ENCODE results near the gene IQCM.

IQCM gene

DNA sequence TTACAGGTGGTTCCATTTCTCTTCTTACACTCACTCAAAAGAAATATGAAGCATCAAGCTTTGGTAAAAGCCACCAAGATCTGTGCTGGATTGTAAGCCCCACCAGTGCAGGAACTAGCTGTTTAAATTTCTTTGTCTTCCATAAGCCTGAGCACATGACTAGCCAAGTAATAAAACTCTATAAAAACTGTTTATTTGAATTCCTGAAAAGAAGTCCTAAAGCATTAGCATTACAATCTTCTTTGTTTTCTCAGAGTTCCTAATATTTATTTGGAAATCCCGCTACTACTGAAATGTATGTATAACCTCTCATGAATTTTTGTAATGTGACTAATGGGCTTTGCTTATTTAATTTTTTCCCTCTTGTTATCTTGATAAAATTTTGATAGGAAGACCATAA, 65.9 kb downstream of the IQCM start:
- no peaks in the 10 kb centered on the region for H3K27me3 Mint-ChIP-seq
- no peak overlapping the region for H3K4me3 Mint-ChIP-seq
- DNase-seq (ENCODE audit: low spot score in 2 of 2), result no peak
- no peaks in the 10 kb centered on the region for H3K36me3 Mint-ChIP-seq
- no peak for ATAC-seq (ENCODE audit: low read depth)
- H3K27ac Mint-ChIP-seq, result no peak overlapping the region
- H3K9me3 Mint-ChIP-seq, result no peaks in the 10 kb centered on the region
- H3K4me1 Mint-ChIP-seq, result no peaks in the 10 kb centered on the region

DNA sequence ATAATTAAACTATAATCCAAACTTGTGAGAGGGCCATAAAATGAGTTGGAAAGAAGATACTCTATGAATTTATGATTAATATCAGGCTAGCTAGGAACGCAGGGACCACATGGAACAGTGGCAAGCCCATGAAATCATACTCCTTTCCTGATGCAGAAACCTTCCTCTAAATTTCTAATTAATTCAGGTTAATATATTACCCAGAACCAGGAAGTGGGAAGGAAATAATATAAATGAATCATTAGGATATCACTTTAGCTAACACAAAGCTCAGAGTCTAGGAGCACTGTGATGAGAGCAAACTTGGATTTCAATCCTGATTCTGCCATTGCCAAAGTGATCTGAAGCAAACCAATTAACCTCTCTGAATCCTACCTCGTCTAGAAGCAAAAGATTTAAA, 68.0 kb downstream of the IQCM start:
- ATAC-seq (ENCODE audit: low read depth), result no peak
- no peaks in the 10 kb centered on the region for H3K36me3 Mint-ChIP-seq
- no peak for DNase-seq (ENCODE audit: low spot score in 2 of 2)
- no peak overlapping the region for H3K4me3 Mint-ChIP-seq
- H3K27me3 Mint-ChIP-seq, result no peaks in the 10 kb centered on the region
- no peak overlapping the region for H3K27ac Mint-ChIP-seq
- no peaks in the 10 kb centered on the region for H3K9me3 Mint-ChIP-seq
- no peaks in the 10 kb centered on the region for H3K4me1 Mint-ChIP-seq

DNA sequence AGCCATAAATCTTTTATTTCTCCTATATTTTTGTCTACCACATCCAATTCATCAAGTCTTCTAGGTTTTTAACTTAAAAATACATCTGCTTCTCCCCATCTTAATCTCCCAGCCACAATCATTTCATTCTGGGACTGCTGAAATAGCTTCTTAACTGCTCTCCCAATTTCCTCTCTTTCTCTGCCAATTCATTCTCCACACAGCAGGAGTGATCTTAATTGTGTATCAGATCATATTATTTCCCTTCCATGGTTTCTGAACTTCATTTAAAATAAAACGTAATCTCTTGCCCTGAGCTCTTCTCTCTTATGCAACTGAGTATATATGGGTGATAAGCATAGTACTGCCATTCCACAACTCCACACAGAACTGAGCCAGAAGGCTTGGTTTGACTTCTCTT, 69.4 kb downstream of the IQCM start:
- H3K27me3 Mint-ChIP-seq, result no peaks in the 10 kb centered on the region

GRCh38 chr4:149741186-149741831, 74.3 kb downstream of the IQCM start:
- Mint-ChIP-seq H3K4me3 (no peak overlapping the region), H3K4me1 (no peaks in the 10 kb centered on the region), H3K27ac (no peak overlapping the region), H3K36me3 (no peaks in the 10 kb centered on the region), H3K9me3 (no peaks in the 10 kb centered on the region), H3K27me3 (no peaks in the 10 kb centered on the region)
- no peak for ATAC-seq (ENCODE audit: low read depth)
- DNase-seq (ENCODE audit: low spot score in 2 of 2), result no peak

More for the DNA sequence above, 69.4 kb downstream of the IQCM start:
- no peak overlapping the region for H3K27ac Mint-ChIP-seq
- H3K36me3 Mint-ChIP-seq, result no peaks in the 10 kb centered on the region
- no peaks in the 10 kb centered on the region for H3K4me1 Mint-ChIP-seq
- H3K4me3 Mint-ChIP-seq, result no peak overlapping the region
- H3K9me3 Mint-ChIP-seq, result no peaks in the 10 kb centered on the region
- DNase-seq (ENCODE audit: low spot score in 2 of 2) (no peak), ATAC-seq (ENCODE audit: low read depth) (no peak)

DNA sequence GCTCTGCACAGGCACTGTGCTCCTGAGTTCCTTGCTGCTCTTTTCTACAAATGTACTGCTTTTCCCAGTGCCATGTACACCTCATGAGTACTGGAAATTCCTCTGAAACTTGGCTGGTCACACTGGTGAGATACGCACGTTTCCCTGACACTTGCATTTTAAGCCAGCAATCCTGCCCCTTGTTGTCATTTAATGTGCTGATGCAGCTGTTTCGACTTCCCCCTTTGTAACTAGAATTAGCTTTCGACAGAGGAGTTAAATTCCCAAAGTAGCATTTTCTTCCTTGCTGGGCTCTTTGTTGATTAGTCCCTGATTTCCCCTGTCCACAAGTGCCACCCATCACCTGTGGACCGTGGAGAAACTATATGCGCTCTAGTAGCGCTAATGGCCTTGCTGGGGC, 77.5 kb downstream of the IQCM start:
- Mint-ChIP-seq H3K4me3 (no peak overlapping the region), H3K27me3 (no peaks in the 10 kb centered on the region), H3K36me3 (no peaks in the 10 kb centered on the region), H3K27ac (no peak overlapping the region), H3K4me1 (no peaks in the 10 kb centered on the region), H3K9me3 (peaks cover 2% of the 10 kb centered on the region)
- DNase-seq (ENCODE audit: low spot score in 2 of 2), result no peak
- ATAC-seq (ENCODE audit: low read depth), result no peak

DNA sequence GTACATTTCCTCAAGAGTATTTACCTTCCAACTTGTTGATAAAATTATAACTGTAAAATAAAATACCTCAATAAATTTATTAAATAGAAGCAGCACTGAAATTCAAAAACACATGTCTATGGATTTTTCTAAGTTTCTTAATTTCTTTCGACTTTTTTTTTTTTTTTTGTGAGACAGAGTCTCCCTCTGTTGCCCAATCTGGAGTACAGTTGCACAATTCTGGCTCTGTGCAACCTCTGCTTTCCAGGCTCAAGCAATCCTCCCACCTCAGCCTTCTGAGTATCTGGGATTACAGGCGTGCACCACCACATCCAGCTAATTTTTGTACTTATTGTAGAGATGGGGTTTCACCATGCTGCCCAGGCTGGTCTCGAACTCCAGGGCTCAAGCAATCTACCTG, 79.8 kb downstream of the IQCM start:
- Mint-ChIP-seq H3K27ac (no peak overlapping the region), H3K9me3 (peaks cover 7% of the 10 kb centered on the region)
- no peak for DNase-seq (ENCODE audit: low spot score in 2 of 2)

GRCh38 chr4:149728444-149728843, 87.2 kb downstream of the IQCM start:
- Mint-ChIP-seq H3K27ac (no peak overlapping the region), H3K4me3 (no peak overlapping the region), H3K9me3 (peaks cover 8% of the 10 kb centered on the region), H3K4me1 (no peaks in the 10 kb centered on the region), H3K36me3 (no peaks in the 10 kb centered on the region), H3K27me3 (no peaks in the 10 kb centered on the region)
- DNase-seq (ENCODE audit: low spot score in 2 of 2) (no peak), ATAC-seq (ENCODE audit: low read depth) (no peak)

More for the DNA sequence above, 79.8 kb downstream of the IQCM start:
- H3K4me1 Mint-ChIP-seq, result no peaks in the 10 kb centered on the region
- H3K36me3 Mint-ChIP-seq, result no peaks in the 10 kb centered on the region
- H3K27me3 Mint-ChIP-seq, result no peaks in the 10 kb centered on the region
- H3K4me3 Mint-ChIP-seq, result no peak overlapping the region
- no peak for ATAC-seq (ENCODE audit: low read depth)

GRCh38 chr4:149727663-149728062, 88.0 kb downstream of the IQCM start:
- Mint-ChIP-seq H3K4me1 (no peaks in the 10 kb centered on the region), H3K36me3 (no peaks in the 10 kb centered on the region), H3K9me3 (peaks cover 8% of the 10 kb centered on the region), H3K27me3 (no peaks in the 10 kb centered on the region), H3K27ac (no peak overlapping the region), H3K4me3 (no peak overlapping the region)
- DNase-seq (ENCODE audit: low spot score in 2 of 2) (no peak), ATAC-seq (ENCODE audit: low read depth) (no peak)

- H3K27me3 Mint-ChIP-seq, result no peaks in the 10 kb centered on the region
- H3K4me1 Mint-ChIP-seq, result no peaks in the 10 kb centered on the region
Measured at GRCh38 chr4:149723065-149723464, 92.6 kb downstream of the IQCM start.

DNA sequence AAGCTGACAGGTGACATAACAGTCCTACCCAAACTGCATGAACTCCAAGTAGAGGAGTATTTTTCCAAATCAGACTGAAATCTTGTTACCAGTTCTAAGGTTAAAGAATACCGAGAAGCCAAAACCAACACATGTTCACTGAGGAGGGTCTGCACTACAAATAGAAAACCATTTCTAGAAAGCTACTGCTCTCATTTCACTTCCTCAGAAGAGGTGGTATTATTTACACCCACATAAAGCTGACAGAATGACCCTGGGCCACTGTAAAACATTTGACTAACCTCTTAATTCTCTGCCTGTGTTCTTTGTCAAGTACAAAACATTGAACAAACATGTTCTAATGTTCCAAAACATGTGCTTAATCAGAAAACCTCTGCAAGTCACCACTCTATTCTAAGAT, 95.8 kb downstream of the IQCM start:
- Mint-ChIP-seq H3K4me3 (no peak overlapping the region), H3K27me3 (no peaks in the 10 kb centered on the region), H3K36me3 (no peaks in the 10 kb centered on the region), H3K9me3 (peaks cover 2% of the 10 kb centered on the region), H3K27ac (no peak overlapping the region), H3K4me1 (no peaks in the 10 kb centered on the region)
- ATAC-seq (ENCODE audit: low read depth) (no peak), DNase-seq (ENCODE audit: low spot score in 2 of 2) (no peak)

More at GRCh38 chr4:149723065-149723464, 92.6 kb downstream of the IQCM start:
- no peaks in the 10 kb centered on the region for H3K36me3 Mint-ChIP-seq
- ATAC-seq (ENCODE audit: low read depth) (no peak), DNase-seq (ENCODE audit: low spot score in 2 of 2) (no peak)
- H3K9me3 Mint-ChIP-seq, result peaks cover 2% of the 10 kb centered on the region
- H3K27ac Mint-ChIP-seq, result no peak overlapping the region
- H3K4me3 Mint-ChIP-seq, result no peak overlapping the region

- ATAC-seq (ENCODE audit: low read depth), result no peak
- Mint-ChIP-seq H3K9me3 (peaks cover under 1% of the 10 kb centered on the region), H3K36me3 (no peaks in the 10 kb centered on the region), H3K27me3 (no peaks in the 10 kb centered on the region), H3K4me1 (no peaks in the 10 kb centered on the region), H3K4me3 (no peak overlapping the region), H3K27ac (no peak overlapping the region)
- no peak for DNase-seq (ENCODE audit: low spot score in 2 of 2)
Measured at GRCh38 chr4:149719357-149719756, 96.3 kb downstream of the IQCM start.

DNA sequence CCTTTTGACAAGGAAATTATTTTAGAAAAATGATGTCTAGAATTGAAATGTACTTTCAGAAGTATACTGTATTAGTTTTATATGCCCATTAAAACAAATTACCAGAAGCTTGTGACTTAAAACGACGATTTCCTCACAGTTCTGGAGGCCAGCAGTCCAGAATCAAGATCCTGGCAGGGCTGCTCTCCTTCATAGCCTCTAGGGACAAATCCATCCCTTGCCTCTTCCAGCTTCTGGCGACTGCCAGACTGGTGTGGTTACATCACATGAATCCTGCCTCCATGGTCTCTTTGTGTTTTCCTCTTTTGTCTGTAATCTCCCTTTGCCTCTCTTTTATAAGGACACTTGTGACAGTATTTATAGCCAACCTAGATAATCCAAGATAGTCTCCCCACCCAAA, 97.1 kb downstream of the IQCM start:
- Mint-ChIP-seq H3K9me3 (no peaks in the 10 kb centered on the region), H3K4me3 (no peak overlapping the region), H3K4me1 (no peaks in the 10 kb centered on the region), H3K27me3 (no peaks in the 10 kb centered on the region), H3K27ac (no peak overlapping the region), H3K36me3 (no peaks in the 10 kb centered on the region)
- no peak for ATAC-seq (ENCODE audit: low read depth)
- no peak for DNase-seq (ENCODE audit: low spot score in 2 of 2)

GRCh38 chr4:149716728-149717127, 98.9 kb downstream of the IQCM start:
- H3K4me3 Mint-ChIP-seq, result no peak overlapping the region
- no peaks in the 10 kb centered on the region for H3K36me3 Mint-ChIP-seq
- no peaks in the 10 kb centered on the region for H3K27me3 Mint-ChIP-seq
- H3K4me1 Mint-ChIP-seq, result no peaks in the 10 kb centered on the region
- DNase-seq (ENCODE audit: low spot score in 2 of 2) (no peak), ATAC-seq (ENCODE audit: low read depth) (no peak)
- no peak overlapping the region for H3K27ac Mint-ChIP-seq
- H3K9me3 Mint-ChIP-seq, result no peaks in the 10 kb centered on the region

- Mint-ChIP-seq H3K9me3 (no peaks in the 10 kb centered on the region), H3K27ac (no peak overlapping the region), H3K4me3 (no peak overlapping the region), H3K4me1 (no peaks in the 10 kb centered on the region), H3K27me3 (no peaks in the 10 kb centered on the region), H3K36me3 (no peaks in the 10 kb centered on the region)
- ATAC-seq (ENCODE audit: low read depth) (no peak), DNase-seq (ENCODE audit: low spot score in 2 of 2) (no peak)
Measured at GRCh38 chr4:149715822-149716585, 99.6 kb downstream of the IQCM start.

DNA sequence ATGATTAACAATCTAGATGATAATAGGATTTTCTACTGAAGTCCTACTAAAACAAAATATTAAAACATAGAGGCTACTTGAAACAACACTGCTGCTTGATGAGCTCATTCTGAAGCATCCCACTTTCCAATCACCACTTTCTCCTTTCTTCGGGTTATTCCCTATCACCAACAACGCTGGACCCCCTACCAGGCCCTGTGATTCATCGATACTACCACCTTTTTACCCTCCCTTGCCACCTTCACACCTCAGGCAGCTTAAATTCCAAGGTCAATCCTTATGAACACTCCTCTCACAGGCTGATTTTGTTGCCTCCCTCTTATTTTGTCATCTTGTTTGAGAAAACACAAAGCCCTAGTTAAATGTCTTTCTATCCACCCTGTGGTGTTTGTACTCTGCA, 102.6 kb downstream of the IQCM start:
- DNase-seq (ENCODE audit: low spot score in 2 of 2) (no peak), ATAC-seq (ENCODE audit: low read depth) (no peak)
- no peaks in the 10 kb centered on the region for H3K36me3 Mint-ChIP-seq
- no peaks in the 10 kb centered on the region for H3K4me1 Mint-ChIP-seq
- H3K4me3 Mint-ChIP-seq, result no peak overlapping the region
- no peak overlapping the region for H3K27ac Mint-ChIP-seq
- H3K9me3 Mint-ChIP-seq, result no peaks in the 10 kb centered on the region
- no peaks in the 10 kb centered on the region for H3K27me3 Mint-ChIP-seq
